ENCODE results near the gene RPS6KA2. TPM values are rescaled to one million over a fixed set of nuclear protein-coding genes. Genes with fewer than 3 reads are reported as not detected.

The RPS6KA2 gene
- total and polyA plus RNA-seq, 9 donors: 24.4 to 75.5 (median 48.1) TPM

- no peak for TF ChIP-seq POLR2A (IDR thresholded peaks at IDR 0.05)
- TF ChIP-seq EP300 (IDR thresholded peaks at IDR 0.05): no peak
- TF ChIP-seq, protein P1, sequence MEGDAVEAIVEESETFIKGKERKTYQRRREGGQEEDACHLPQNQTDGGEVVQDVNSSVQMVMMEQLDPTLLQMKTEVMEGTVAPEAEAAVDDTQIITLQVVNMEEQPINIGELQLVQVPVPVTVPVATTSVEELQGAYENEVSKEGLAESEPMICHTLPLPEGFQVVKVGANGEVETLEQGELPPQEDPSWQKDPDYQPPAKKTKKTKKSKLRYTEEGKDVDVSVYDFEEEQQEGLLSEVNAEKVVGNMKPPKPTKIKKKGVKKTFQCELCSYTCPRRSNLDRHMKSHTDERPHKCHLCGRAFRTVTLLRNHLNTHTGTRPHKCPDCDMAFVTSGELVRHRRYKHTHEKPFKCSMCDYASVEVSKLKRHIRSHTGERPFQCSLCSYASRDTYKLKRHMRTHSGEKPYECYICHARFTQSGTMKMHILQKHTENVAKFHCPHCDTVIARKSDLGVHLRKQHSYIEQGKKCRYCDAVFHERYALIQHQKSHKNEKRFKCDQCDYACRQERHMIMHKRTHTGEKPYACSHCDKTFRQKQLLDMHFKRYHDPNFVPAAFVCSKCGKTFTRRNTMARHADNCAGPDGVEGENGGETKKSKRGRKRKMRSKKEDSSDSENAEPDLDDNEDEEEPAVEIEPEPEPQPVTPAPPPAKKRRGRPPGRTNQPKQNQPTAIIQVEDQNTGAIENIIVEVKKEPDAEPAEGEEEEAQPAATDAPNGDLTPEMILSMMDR (IDR thresholded peaks at IDR 0.05): no peak
- DNase-seq: no peak
- H3K27me3 ChIP-seq: no peaks in the 10 kb centered on the region
- H3K27ac ChIP-seq: no peak overlapping the region
- H3K9me3 ChIP-seq: no peaks in the 10 kb centered on the region
- H3K4me3 ChIP-seq: no peak overlapping the region
- no peaks in the 10 kb centered on the region for H3K4me1 ChIP-seq (ENCODE audit: insufficient read depth)
- no peaks in the 10 kb centered on the region for H3K36me3 ChIP-seq
- intact Hi-C loops (cut with DNase I): no loop called here
- 90 to 94% (median 92%) methylated on average over 15 of the region's 15 CpGs for WGBS, 3 donors
Measured at GRCh38 chr6:166596776-166597507, 30.1 kb downstream of the RPS6KA2 start.

GRCh38 chr6:166595949-166596348 lies 31.1 kb downstream of the RPS6KA2 start:
- intact Hi-C loops (cut with DNase I): no loop called here
- Histone ChIP-seq H3K27me3 (no peaks in the 10 kb centered on the region), H3K4me1 (ENCODE audit: insufficient read depth) (no peaks in the 10 kb centered on the region), H3K4me3 (no peak overlapping the region), H3K9me3 (no peaks in the 10 kb centered on the region), H3K27ac (no peak overlapping the region), H3K36me3 (no peaks in the 10 kb centered on the region)
- 90 to 93% (median 90%) methylated on average over 6 of the region's 6 CpGs for WGBS, 3 donors
- no peak for DNase-seq
- TF ChIP-seq POLR2A (IDR thresholded peaks at IDR 0.05) (no peak), EP300 (IDR thresholded peaks at IDR 0.05) (no peak)
- TF ChIP-seq, protein P1 (IDR thresholded peaks at IDR 0.05): no peak

GRCh38 chr6:166595061-166595780 lies 31.8 kb downstream of the RPS6KA2 start:
- WGBS, 3 donors: 76 to 93% (median 84%) methylated on average over 13 of the region's 13 CpGs
- Histone ChIP-seq H3K36me3 (no peaks in the 10 kb centered on the region), H3K27me3 (no peaks in the 10 kb centered on the region), H3K4me1 (ENCODE audit: insufficient read depth) (no peaks in the 10 kb centered on the region), H3K4me3 (no peak overlapping the region), H3K27ac (no peak overlapping the region), H3K9me3 (no peaks in the 10 kb centered on the region)
- intact Hi-C loops (cut with DNase I): no loop called here
- TF ChIP-seq, protein P1 (IDR thresholded peaks at IDR 0.05): no peak
- TF ChIP-seq EP300 (IDR thresholded peaks at IDR 0.05): no peak
- no peak for TF ChIP-seq POLR2A (IDR thresholded peaks at IDR 0.05)
- DNase-seq: no peak

- 93 to 97% (median 95%) methylated on average over 9 of the region's 9 CpGs for WGBS, 3 donors
- Histone ChIP-seq H3K27me3 (no peaks in the 10 kb centered on the region), H3K36me3 (no peaks in the 10 kb centered on the region), H3K4me3 (no peak overlapping the region), H3K4me1 (ENCODE audit: insufficient read depth) (no peaks in the 10 kb centered on the region), H3K9me3 (no peaks in the 10 kb centered on the region), H3K27ac (no peak overlapping the region)
- no peak for DNase-seq
- TF ChIP-seq POLR2A (IDR thresholded peaks at IDR 0.05) (no peak), EP300 (IDR thresholded peaks at IDR 0.05) (no peak)
- TF ChIP-seq, protein P1 (IDR thresholded peaks at IDR 0.05): no peak
- intact Hi-C loops (cut with DNase I): no loop called here
Measured at GRCh38 chr6:166592821-166593220, 34.2 kb downstream of the RPS6KA2 start.
